Liver (tissue), 9 donors: ENCODE measurements around the gene FITM1. TPM values are rescaled to one million over a fixed set of nuclear protein-coding genes. Genes with fewer than 3 reads are reported as not detected.

Experiments
- DNase-seq: peaks from one replicate; pipeline ENCODE4 v3.0.0-alpha.2; 2017; ENCODE audit warnings: low spot score
- H3K27ac ChIP-seq, 2 donors: one replicate each; pipeline ENCODE4 v1.7.0; 2013; ENCODE audit warnings: inconsistent platforms in 2 of 2, low read length in 2 of 2, control low read depth in 1 of 2, low read depth in 1 of 2, mild to moderate bottlenecking in 1 of 2
- H3K27me3 ChIP-seq, 4 donors: one replicate each; pipeline versions ENCODE4 v1.6.1 to v1.7.0; 2013; ENCODE audit warnings: low read length in 3 of 4, inconsistent platforms in 1 of 4, mild to moderate bottlenecking in 1 of 4, moderate library complexity in 1 of 4; ENCODE audit not compliant: control insufficient read depth in 4 of 4, insufficient read depth in 4 of 4
- H3K36me3 ChIP-seq, 4 donors: one replicate each; pipeline versions ENCODE4 v1.6.1 to v1.7.0; 2013; ENCODE audit warnings: low read length in 3 of 4, mild to moderate bottlenecking in 3 of 4, low read depth in 1 of 4, moderate library complexity in 1 of 4; ENCODE audit not compliant: control insufficient read depth in 4 of 4, insufficient read depth in 3 of 4
- H3K4me1 ChIP-seq, 4 donors: one replicate each; pipeline versions ENCODE4 v1.6.1 to v1.7.0; 2013; ENCODE audit warnings: low read length in 3 of 4, mild to moderate bottlenecking in 3 of 4, moderate library complexity in 1 of 4; ENCODE audit not compliant: control insufficient read depth in 4 of 4, insufficient read depth in 4 of 4
- H3K4me3 ChIP-seq, 3 donors: one replicate each; pipeline versions ENCODE4 v1.6.1 to v1.7.0; 2013; ENCODE audit warnings: low read length in 3 of 3, control low read depth in 1 of 3, low read depth in 1 of 3, mild to moderate bottlenecking in 1 of 3
- H3K9ac ChIP-seq, 2 donors: one replicate each; pipeline ENCODE4 v1.7.0; 2013; ENCODE audit warnings: low read length in 2 of 2, mild to moderate bottlenecking in 2 of 2, moderate library complexity in 2 of 2, control low read depth in 1 of 2, low read depth in 1 of 2
- H3K9me3 ChIP-seq, 4 donors: one replicate each; pipeline versions ENCODE4 v1.6.1 to v1.7.0; 2013; ENCODE audit warnings: low read length in 3 of 4; ENCODE audit not compliant: control insufficient read depth in 4 of 4
- EGR1 ChIP-seq, 2 donors: IDR thresholded peaks; 2 replicates each; pipeline ENCODE4 v1.6.1; 2016 to 2018; ENCODE audit warnings: antibody characterized with exemption in 2 of 2, low read depth in 2 of 2
- FOXA1 ChIP-seq: IDR thresholded peaks from 2 replicates; pipeline ENCODE4 v1.6.1; 2016; ENCODE audit warnings: antibody characterized with exemption
- FOXA2 ChIP-seq: IDR thresholded peaks from 2 replicates; pipeline ENCODE4 v1.6.1; 2016; ENCODE audit warnings: antibody characterized with exemption
- GABPA ChIP-seq, 2 donors: IDR thresholded peaks in 1 of 2; conservative IDR thresholded peaks in 1 of 2; 2 replicates each; pipeline ENCODE4 v1.6.1; 2016; ENCODE audit warnings: antibody characterized with exemption in 2 of 2, mild to moderate bottlenecking in 1 of 2, moderate library complexity in 1 of 2
- HNF4A ChIP-seq, 2 donors: conservative IDR thresholded peaks; 2 replicates each; pipeline ENCODE4 v1.6.1; 2016; ENCODE audit warnings: antibody characterized with exemption in 2 of 2, mild to moderate bottlenecking in 2 of 2
- HNF4G ChIP-seq: IDR thresholded peaks from 2 replicates; pipeline ENCODE4 v1.6.1; 2016; ENCODE audit warnings: antibody characterized with exemption
- JUND ChIP-seq, 2 donors: IDR thresholded peaks; 2 replicates each; pipeline ENCODE4 v1.6.1; 2016; ENCODE audit warnings: antibody characterized with exemption in 2 of 2
- NR2F2 ChIP-seq: IDR thresholded peaks from 2 replicates; pipeline ENCODE4 v1.6.1; 2016; ENCODE audit warnings: antibody characterized with exemption
- RAD21 ChIP-seq, 2 donors: IDR thresholded peaks; 2 replicates each; pipeline ENCODE4 v1.6.1; 2016; ENCODE audit warnings: antibody characterized with exemption in 2 of 2, mild to moderate bottlenecking in 2 of 2
- RXRA ChIP-seq, 2 donors: IDR thresholded peaks; 2 replicates each; pipeline ENCODE4 v1.6.1; 2017 to 2018; ENCODE audit warnings: antibody characterized with exemption in 2 of 2, mild to moderate bottlenecking in 1 of 2
- SP1 ChIP-seq: IDR thresholded peaks from 2 replicates; pipeline ENCODE4 v1.6.1; 2018; ENCODE audit warnings: antibody characterized with exemption, mild to moderate bottlenecking
- TAF1 ChIP-seq: conservative IDR thresholded peaks from 2 replicates; pipeline ENCODE4 v1.6.1; 2016; ENCODE audit warnings: antibody characterized with exemption, mild to moderate bottlenecking
- YY1 ChIP-seq: IDR thresholded peaks from 2 replicates; pipeline ENCODE4 v1.6.1; 2016; ENCODE audit warnings: antibody characterized with exemption, mild to moderate bottlenecking
- ZBTB33 ChIP-seq: IDR thresholded peaks from 2 replicates; pipeline ENCODE4 v1.6.1; 2016; ENCODE audit warnings: antibody characterized with exemption
- WGBS: extraction: QIAGEN DNeasy Blood & Tissue Kit; methylation state at CpG from one replicate; pipeline ENCODE4 v1.1.7; 2013; 5-methylcytosine and 5-hydroxymethylcytosine counted together
- polyA plus RNA-seq, 2 donors: library from polyadenylated mRNA; stranded (reverse) in 1 of 2; unstranded in 1 of 2; fragments of 200-250 nt in 1 of 2; fragments of >200 nt in 1 of 2; fragmentation: Nextera tagmentation in 1 of 2; extraction: Ambion mirVana in 1 of 2; gene quantifications; one replicate each; pipeline versions ENCODE4 v1.2.1 to v1.2.3, GENCODE V29; 2013 to 2015
- total RNA-seq, 2 donors: library from RNA; depleted of rRNA; stranded (reverse); fragments of >200 nt; gene quantifications; one replicate each; pipeline ENCODE4 v1.2.3, GENCODE V29; 2014
- TF ChIP-seq, protein P1 (sequence below): fragments of 150-350 bp; IDR thresholded peaks from 2 replicates; pipeline ENCODE4 v1.5.1; 2017; ENCODE audit warnings: improper control_type of control experiment, low read depth, low read length; ENCODE audit not compliant: missing input control
- TF ChIP-seq, protein P2 (sequence below): IDR thresholded peaks from 2 replicates; pipeline ENCODE4 v1.6.1; 2016; ENCODE audit warnings: antibody characterized with exemption
- TF ChIP-seq, protein P3 (sequence below): IDR thresholded peaks from 2 replicates; pipeline ENCODE4 v1.6.1; 2016; ENCODE audit warnings: antibody characterized with exemption
- TF ChIP-seq, protein P4 (sequence below): IDR thresholded peaks from 2 replicates; pipeline ENCODE4 v1.6.1; 2016; ENCODE audit warnings: antibody characterized with exemption, mild to moderate bottlenecking
- donor health status: healthy.
- donor health status: healthy.
- donor health status: healthy.
- donor health status: healthy.
- donor health status: healthy.

Gene FITM1
- total and polyA plus RNA-seq, 4 donors: 1.7 to 16.1 (median 9.1) TPM

GRCh38 chr14:24113801-24114531, 16.5 kb upstream of the FITM1 start:
- Histone ChIP-seq H3K36me3 (peaks cover 2 to 13% (median 11%) of the 10 kb centered on the region in 4 donors), H3K9me3 (no peaks in the 10 kb centered on the region), H3K27ac (peak overlapping the region; percentile 99 to 100), H3K9ac (peak overlapping the region; percentile 94 to 97), H3K27me3 (no peaks in the 10 kb centered on the region), H3K4me3 (peak overlapping the region; percentile 55 to 94 (median 90)), H3K4me1 (peaks cover 4 to 51% (median 42%) of the 10 kb centered on the region in 4 donors)
- TF ChIP-seq RXRA (IDR thresholded peaks at IDR 0.05): peak; percentile 99
- TF ChIP-seq, protein P1, sequence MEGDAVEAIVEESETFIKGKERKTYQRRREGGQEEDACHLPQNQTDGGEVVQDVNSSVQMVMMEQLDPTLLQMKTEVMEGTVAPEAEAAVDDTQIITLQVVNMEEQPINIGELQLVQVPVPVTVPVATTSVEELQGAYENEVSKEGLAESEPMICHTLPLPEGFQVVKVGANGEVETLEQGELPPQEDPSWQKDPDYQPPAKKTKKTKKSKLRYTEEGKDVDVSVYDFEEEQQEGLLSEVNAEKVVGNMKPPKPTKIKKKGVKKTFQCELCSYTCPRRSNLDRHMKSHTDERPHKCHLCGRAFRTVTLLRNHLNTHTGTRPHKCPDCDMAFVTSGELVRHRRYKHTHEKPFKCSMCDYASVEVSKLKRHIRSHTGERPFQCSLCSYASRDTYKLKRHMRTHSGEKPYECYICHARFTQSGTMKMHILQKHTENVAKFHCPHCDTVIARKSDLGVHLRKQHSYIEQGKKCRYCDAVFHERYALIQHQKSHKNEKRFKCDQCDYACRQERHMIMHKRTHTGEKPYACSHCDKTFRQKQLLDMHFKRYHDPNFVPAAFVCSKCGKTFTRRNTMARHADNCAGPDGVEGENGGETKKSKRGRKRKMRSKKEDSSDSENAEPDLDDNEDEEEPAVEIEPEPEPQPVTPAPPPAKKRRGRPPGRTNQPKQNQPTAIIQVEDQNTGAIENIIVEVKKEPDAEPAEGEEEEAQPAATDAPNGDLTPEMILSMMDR: no peak
- peak; percentile 61 to 89 for TF ChIP-seq JUND (IDR thresholded peaks at IDR 0.05)
- TF ChIP-seq, protein P2, sequence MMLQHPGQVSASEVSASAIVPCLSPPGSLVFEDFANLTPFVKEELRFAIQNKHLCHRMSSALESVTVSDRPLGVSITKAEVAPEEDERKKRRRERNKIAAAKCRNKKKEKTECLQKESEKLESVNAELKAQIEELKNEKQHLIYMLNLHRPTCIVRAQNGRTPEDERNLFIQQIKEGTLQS: peak; percentile 76
- peak; percentile 82 to 94 for TF ChIP-seq EGR1 (IDR thresholded peaks at IDR 0.05; ENCODE audit: low read depth in 2 of 2)
- TF ChIP-seq, protein P3, sequence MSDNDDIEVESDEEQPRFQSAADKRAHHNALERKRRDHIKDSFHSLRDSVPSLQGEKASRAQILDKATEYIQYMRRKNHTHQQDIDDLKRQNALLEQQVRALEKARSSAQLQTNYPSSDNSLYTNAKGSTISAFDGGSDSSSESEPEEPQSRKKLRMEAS: peak; percentile 63
- TF ChIP-seq RAD21 (IDR thresholded peaks at IDR 0.05): peak in 1 of 2 donors; percentile 59
- TF ChIP-seq HNF4A (conservative IDR thresholded peaks at IDR 0.05): peak; percentile 97 to 98
- TF ChIP-seq HNF4G: peak; percentile 98
- TF ChIP-seq ZBTB33: peak; percentile 78
- peak; percentile 90 for TF ChIP-seq FOXA1
- peak; percentile 28 for TF ChIP-seq YY1
- TF ChIP-seq FOXA2: peak; percentile 49
- TF ChIP-seq NR2F2: peak; percentile 25
- TF ChIP-seq TAF1: peak; percentile 96
- TF ChIP-seq GABPA (IDR thresholded peaks at IDR 0.05 in 1 of 2, conservative IDR thresholded peaks at IDR 0.05 in 1 of 2): peak; percentile 68 to 84
- TF ChIP-seq, protein P4, sequence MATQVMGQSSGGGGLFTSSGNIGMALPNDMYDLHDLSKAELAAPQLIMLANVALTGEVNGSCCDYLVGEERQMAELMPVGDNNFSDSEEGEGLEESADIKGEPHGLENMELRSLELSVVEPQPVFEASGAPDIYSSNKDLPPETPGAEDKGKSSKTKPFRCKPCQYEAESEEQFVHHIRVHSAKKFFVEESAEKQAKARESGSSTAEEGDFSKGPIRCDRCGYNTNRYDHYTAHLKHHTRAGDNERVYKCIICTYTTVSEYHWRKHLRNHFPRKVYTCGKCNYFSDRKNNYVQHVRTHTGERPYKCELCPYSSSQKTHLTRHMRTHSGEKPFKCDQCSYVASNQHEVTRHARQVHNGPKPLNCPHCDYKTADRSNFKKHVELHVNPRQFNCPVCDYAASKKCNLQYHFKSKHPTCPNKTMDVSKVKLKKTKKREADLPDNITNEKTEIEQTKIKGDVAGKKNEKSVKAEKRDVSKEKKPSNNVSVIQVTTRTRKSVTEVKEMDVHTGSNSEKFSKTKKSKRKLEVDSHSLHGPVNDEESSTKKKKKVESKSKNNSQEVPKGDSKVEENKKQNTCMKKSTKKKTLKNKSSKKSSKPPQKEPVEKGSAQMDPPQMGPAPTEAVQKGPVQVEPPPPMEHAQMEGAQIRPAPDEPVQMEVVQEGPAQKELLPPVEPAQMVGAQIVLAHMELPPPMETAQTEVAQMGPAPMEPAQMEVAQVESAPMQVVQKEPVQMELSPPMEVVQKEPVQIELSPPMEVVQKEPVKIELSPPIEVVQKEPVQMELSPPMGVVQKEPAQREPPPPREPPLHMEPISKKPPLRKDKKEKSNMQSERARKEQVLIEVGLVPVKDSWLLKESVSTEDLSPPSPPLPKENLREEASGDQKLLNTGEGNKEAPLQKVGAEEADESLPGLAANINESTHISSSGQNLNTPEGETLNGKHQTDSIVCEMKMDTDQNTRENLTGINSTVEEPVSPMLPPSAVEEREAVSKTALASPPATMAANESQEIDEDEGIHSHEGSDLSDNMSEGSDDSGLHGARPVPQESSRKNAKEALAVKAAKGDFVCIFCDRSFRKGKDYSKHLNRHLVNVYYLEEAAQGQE: peak; percentile 78
- peak; percentile 94 for TF ChIP-seq SP1
- WGBS: under 1% methylated on average over 42 of the region's 42 CpGs
- peak; percentile 86 for DNase-seq
